ENCODE results near the gene HARBI1.

DNA sequence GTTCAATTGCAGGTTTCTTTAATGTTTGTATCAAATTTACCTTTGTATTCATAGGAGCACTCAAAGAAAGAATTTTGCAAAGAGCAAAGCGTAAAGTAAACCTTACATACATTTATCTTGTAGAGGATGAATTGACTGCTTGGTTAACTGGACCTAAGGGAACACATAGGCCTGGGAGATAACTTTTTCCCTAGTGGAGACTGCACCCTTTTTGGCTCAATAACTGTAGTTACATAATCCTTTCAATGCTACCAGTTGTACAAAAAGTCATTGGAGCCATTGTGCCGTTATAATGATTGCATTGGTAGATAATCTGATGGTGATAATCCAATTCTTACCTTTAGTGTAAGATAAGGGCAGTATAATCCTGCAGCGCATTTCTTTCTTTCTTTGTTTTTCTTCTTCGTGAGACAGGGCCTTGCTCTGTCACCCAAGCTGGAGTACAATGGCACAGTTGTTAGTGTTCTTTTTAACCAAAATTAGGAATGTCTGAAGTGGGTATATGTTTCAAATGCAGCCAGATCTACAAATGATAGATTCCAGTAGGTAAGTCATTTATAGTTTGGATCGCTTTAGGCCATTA lies 18.6 kb upstream of the HARBI1 start:
- no peak for TF ChIP-seq CTCF (IDR thresholded peaks at IDR 0.05; ENCODE audit: borderline replicate concordance, extremely low read depth, low read length, poor library complexity, severe bottlenecking)
- TF ChIP-seq EZH2 (IDR thresholded peaks at IDR 0.05; ENCODE audit: borderline replicate concordance, low read depth, low read length, severe bottlenecking) = no peak
